Neural cell (in vitro differentiated cells): Measurements from ENCODE around the gene CNTNAP2. TPM values are rescaled to one million over a fixed set of nuclear protein-coding genes. Genes with fewer than 3 reads are reported as not detected.
A peak's percentile ranks its signal among the peaks of the same experiment; 100 is the strongest.

ENCODE experiments used
- H2AFZ ChIP-seq: fragments of 200-600, 300-800 bp; sonication (generic), shearing (Covaris generic); 2 replicates; pipeline ENCODE4 v1.6.0; 2014; ENCODE audit warnings: low read depth, mild to moderate bottlenecking, antibody characterized with exemption, low read length, moderate library complexity
- H3F3A ChIP-seq: fragments of 200-600 bp; shearing (Covaris generic); 2 replicates; pipeline ENCODE4 v1.6.1; 2016; ENCODE audit warnings: mild to moderate bottlenecking, moderate library complexity, mixed read lengths, antibody characterized with exemption, low read length; ENCODE audit not compliant: insufficient read depth, poor library complexity, severe bottlenecking
- H3K27ac ChIP-seq: fragments of 200-600, 300-800 bp; sonication (generic), shearing (Covaris generic); 2 replicates; pipeline ENCODE4 v1.5.1; 2014; ENCODE audit warnings: mild to moderate bottlenecking, low read length, moderate library complexity
- H3K27me3 ChIP-seq: fragments of 300-800, 200-600 bp; sonication (generic), shearing (Covaris generic); 2 replicates; pipeline ENCODE4 v1.6.0; 2014; ENCODE audit warnings: mild to moderate bottlenecking, low read depth, low read length, moderate library complexity; ENCODE audit not compliant: insufficient read depth
- H3K36me3 ChIP-seq: fragments of 300-800, 200-600 bp; sonication (generic), shearing (Covaris generic); 2 replicates; pipeline ENCODE4 v1.5.1; 2014; ENCODE audit warnings: mild to moderate bottlenecking, antibody characterized with exemption, low read length, moderate library complexity; ENCODE audit not compliant: insufficient read depth
- H3K4me2 ChIP-seq: fragments of 300-800, 200-600 bp; sonication (generic), shearing (Covaris generic); 2 replicates; pipeline ENCODE4 v1.6.0; 2014; ENCODE audit warnings: mild to moderate bottlenecking, low read length
- H3K4me3 ChIP-seq: fragments of 300-800, 200-600 bp; sonication (generic), shearing (Covaris generic); 2 replicates; pipeline ENCODE4 v1.5.1; 2014; ENCODE audit warnings: mild to moderate bottlenecking, low read length, moderate library complexity
- H3K79me2 ChIP-seq: fragments of 200-600 bp; shearing (Covaris generic); replicated peaks from 2 replicates; pipeline ENCODE4 v1.6.0; 2014; ENCODE audit warnings: mild to moderate bottlenecking, low read length, moderate library complexity; ENCODE audit not compliant: insufficient read depth
- H3K9ac ChIP-seq: fragments of 300-800, 200-600 bp; sonication (generic), shearing (Covaris generic); 2 replicates; pipeline ENCODE4 v1.6.1; 2016; ENCODE audit warnings: mild to moderate bottlenecking, low read length, mixed read lengths
- H3K9me2 ChIP-seq: fragments of 200-600 bp; shearing (Covaris generic); 2 replicates; pipeline ENCODE4 v1.6.1; 2016; ENCODE audit warnings: mild to moderate bottlenecking, low read length, mixed read lengths; ENCODE audit not compliant: insufficient read depth
- H3K9me3 ChIP-seq: fragments of 200-600, 300-800 bp; sonication (generic), shearing (Covaris generic); 2 replicates; pipeline ENCODE4 v1.6.1; 2016; ENCODE audit warnings: mild to moderate bottlenecking, mixed run types, low read length, moderate library complexity, mixed read lengths
- H4K20me1 ChIP-seq: fragments of 200-600 bp; shearing (Covaris generic); 2 replicates; pipeline ENCODE4 v1.6.1; 2016; ENCODE audit warnings: mild to moderate bottlenecking, mixed run types; ENCODE audit not compliant: insufficient read depth
- EP300 ChIP-seq: fragments of 450-650 bp; conservative IDR thresholded peaks from 2 replicates; pipeline ENCODE4 v1.6.1; 2014; ENCODE audit warnings: antibody characterized with exemption, mild to moderate bottlenecking, moderate library complexity; ENCODE audit not compliant: poor library complexity, severe bottlenecking
- EZH2 ChIP-seq: fragments of 200-600, 300-800 bp; shearing (Covaris generic), sonication (generic); IDR thresholded peaks from 2 replicates; pipeline ENCODE4 v1.6.1; 2014; ENCODE audit warnings: antibody characterized with exemption, low read length, borderline replicate concordance, mild to moderate bottlenecking; ENCODE audit not compliant: insufficient read depth, poor library complexity, severe bottlenecking
- MXI1 ChIP-seq: fragments of 450-650 bp; conservative IDR thresholded peaks from 2 replicates; pipeline ENCODE4 v1.6.1; 2014; ENCODE audit warnings: antibody characterized with exemption, mild to moderate bottlenecking; ENCODE audit not compliant: poor library complexity, severe bottlenecking
- POLR2AphosphoS5 ChIP-seq: IDR thresholded peaks from 2 replicates; pipeline ENCODE4 v1.6.1; 2012
- RAD21 ChIP-seq: fragments of 450-650 bp; conservative IDR thresholded peaks from 2 replicates; pipeline ENCODE4 v1.6.1; 2014; ENCODE audit warnings: antibody characterized with exemption, mild to moderate bottlenecking, moderate library complexity
- SMC3 ChIP-seq: fragments of 450-650 bp; conservative IDR thresholded peaks from 2 replicates; pipeline ENCODE4 v1.6.1; 2014; ENCODE audit warnings: antibody characterized with exemption, mild to moderate bottlenecking, moderate library complexity; ENCODE audit not compliant: poor library complexity
- TAF1 ChIP-seq: IDR thresholded peaks from 2 replicates; pipeline ENCODE4 v1.6.1; 2012; ENCODE audit warnings: low read depth
- polyA plus RNA-seq: library from polyadenylated mRNA; depleted of rRNA; stranded (reverse); fragments of >200 nt; gene quantifications from 2 replicates; pipeline ENCODE4 v1.2.3, GENCODE V29; 2014
- TF ChIP-seq, protein P1 (sequence below): IDR thresholded peaks from 2 replicates; pipeline ENCODE4 v1.6.1; 2012; ENCODE audit warnings: borderline replicate concordance
- TF ChIP-seq, protein P2 (sequence below): fragments of 450-650 bp; IDR thresholded peaks from 2 replicates; pipeline ENCODE4 v1.5.1; 2014; ENCODE audit warnings: antibody characterized with exemption, mild to moderate bottlenecking, moderate library complexity; ENCODE audit not compliant: poor library complexity, severe bottlenecking

Gene CNTNAP2
- polyA plus RNA-seq, 1 donor from 2014 or later: 276 TPM

DNA sequence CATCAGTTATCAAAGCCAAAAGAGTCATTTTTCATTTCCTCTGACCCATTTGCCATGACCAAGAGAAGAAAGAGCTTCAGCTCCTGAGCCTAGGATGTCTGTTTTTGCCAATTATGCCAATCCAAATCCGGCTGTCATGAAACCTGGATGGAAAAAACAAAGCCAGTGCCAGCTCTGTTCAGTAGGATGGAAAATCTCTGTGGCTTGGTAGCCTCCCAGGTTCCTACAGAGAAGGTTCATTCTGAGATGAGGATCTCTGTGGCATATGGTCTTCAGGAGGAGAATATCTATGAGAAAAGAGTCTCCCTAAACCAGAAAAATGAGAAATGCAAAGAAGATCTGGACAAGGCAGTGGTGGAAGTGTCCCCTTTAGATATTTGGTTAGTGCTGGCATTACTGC is 475.4 kb downstream of the CNTNAP2 start:
- no peaks in the 10 kb centered on the region for H3K27me3 ChIP-seq
- no peak overlapping the region for H3K9ac ChIP-seq
- no peak overlapping the region for H3K4me3 ChIP-seq
- TF ChIP-seq SMC3: no peak
- TF ChIP-seq, protein P1, sequence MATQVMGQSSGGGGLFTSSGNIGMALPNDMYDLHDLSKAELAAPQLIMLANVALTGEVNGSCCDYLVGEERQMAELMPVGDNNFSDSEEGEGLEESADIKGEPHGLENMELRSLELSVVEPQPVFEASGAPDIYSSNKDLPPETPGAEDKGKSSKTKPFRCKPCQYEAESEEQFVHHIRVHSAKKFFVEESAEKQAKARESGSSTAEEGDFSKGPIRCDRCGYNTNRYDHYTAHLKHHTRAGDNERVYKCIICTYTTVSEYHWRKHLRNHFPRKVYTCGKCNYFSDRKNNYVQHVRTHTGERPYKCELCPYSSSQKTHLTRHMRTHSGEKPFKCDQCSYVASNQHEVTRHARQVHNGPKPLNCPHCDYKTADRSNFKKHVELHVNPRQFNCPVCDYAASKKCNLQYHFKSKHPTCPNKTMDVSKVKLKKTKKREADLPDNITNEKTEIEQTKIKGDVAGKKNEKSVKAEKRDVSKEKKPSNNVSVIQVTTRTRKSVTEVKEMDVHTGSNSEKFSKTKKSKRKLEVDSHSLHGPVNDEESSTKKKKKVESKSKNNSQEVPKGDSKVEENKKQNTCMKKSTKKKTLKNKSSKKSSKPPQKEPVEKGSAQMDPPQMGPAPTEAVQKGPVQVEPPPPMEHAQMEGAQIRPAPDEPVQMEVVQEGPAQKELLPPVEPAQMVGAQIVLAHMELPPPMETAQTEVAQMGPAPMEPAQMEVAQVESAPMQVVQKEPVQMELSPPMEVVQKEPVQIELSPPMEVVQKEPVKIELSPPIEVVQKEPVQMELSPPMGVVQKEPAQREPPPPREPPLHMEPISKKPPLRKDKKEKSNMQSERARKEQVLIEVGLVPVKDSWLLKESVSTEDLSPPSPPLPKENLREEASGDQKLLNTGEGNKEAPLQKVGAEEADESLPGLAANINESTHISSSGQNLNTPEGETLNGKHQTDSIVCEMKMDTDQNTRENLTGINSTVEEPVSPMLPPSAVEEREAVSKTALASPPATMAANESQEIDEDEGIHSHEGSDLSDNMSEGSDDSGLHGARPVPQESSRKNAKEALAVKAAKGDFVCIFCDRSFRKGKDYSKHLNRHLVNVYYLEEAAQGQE: no peak
- TF ChIP-seq, protein P2, sequence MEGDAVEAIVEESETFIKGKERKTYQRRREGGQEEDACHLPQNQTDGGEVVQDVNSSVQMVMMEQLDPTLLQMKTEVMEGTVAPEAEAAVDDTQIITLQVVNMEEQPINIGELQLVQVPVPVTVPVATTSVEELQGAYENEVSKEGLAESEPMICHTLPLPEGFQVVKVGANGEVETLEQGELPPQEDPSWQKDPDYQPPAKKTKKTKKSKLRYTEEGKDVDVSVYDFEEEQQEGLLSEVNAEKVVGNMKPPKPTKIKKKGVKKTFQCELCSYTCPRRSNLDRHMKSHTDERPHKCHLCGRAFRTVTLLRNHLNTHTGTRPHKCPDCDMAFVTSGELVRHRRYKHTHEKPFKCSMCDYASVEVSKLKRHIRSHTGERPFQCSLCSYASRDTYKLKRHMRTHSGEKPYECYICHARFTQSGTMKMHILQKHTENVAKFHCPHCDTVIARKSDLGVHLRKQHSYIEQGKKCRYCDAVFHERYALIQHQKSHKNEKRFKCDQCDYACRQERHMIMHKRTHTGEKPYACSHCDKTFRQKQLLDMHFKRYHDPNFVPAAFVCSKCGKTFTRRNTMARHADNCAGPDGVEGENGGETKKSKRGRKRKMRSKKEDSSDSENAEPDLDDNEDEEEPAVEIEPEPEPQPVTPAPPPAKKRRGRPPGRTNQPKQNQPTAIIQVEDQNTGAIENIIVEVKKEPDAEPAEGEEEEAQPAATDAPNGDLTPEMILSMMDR: no peak
- TF ChIP-seq POLR2AphosphoS5: no peak
- no peak for TF ChIP-seq TAF1
- no peak for TF ChIP-seq EP300
- no peak for TF ChIP-seq RAD21
- TF ChIP-seq MXI1: no peak
- no peak overlapping the region for H2AFZ ChIP-seq
- no peaks in the 10 kb centered on the region for H4K20me1 ChIP-seq
- H3K79me2 ChIP-seq: no peaks in the 10 kb centered on the region
- no peak overlapping the region for H3K27ac ChIP-seq
- H3K4me2 ChIP-seq: no peak overlapping the region
- no peaks in the 10 kb centered on the region for H3K36me3 ChIP-seq
- no peaks in the 10 kb centered on the region for H3K9me3 ChIP-seq
- no peaks in the 10 kb centered on the region for H3F3A ChIP-seq
- no peaks in the 10 kb centered on the region for H3K9me2 ChIP-seq

DNA sequence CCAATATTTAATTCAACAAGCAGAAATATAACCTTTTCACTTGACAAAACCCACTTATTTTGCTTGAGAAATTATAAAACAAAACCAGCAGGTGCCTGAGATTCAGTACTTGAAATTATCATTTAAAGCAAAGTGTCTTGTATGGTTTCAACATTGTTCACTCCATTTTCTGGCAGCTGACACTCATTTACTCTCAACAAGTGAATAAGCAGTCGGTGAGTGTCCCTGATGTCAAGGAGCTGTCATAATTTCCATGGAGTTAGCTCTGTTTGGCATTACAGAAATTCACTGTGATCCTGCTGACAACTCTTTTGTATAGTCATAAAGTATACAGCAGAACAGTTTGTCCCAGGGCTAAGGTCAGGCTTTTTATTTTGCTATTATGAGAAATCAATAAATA is 490.0 kb downstream of the CNTNAP2 start:
- Histone ChIP-seq H3K27ac (peak overlapping the region; percentile 18), H3F3A (no peaks in the 10 kb centered on the region), H3K9me2 (no peaks in the 10 kb centered on the region), H4K20me1 (no peaks in the 10 kb centered on the region), H3K9ac (no peak overlapping the region), H3K4me3 (no peak overlapping the region), H3K4me2 (no peak overlapping the region), H2AFZ (no peak overlapping the region), H3K27me3 (no peaks in the 10 kb centered on the region), H3K9me3 (no peaks in the 10 kb centered on the region), H3K79me2 (no peaks in the 10 kb centered on the region), H3K36me3 (no peaks in the 10 kb centered on the region)
- TF ChIP-seq RAD21 (peak; percentile 13), MXI1 (no peak), EZH2 (no peak), SMC3 (no peak), TAF1 (no peak), EP300 (peak; percentile 99), POLR2AphosphoS5 (peak; percentile 91)
- TF ChIP-seq, protein P1: peak; percentile 48
- TF ChIP-seq, protein P2: no peak
